ENCODE results near the gene NAV2. TPM values are rescaled to one million over a fixed set of nuclear protein-coding genes. Genes with fewer than 3 reads are reported as not detected.

The NAV2 gene
- polyA plus RNA-seq, 1 donor (not counting 4 experiments of a cell fraction or from before 2014, with no cell fraction given): 4.0 TPM

DNA sequence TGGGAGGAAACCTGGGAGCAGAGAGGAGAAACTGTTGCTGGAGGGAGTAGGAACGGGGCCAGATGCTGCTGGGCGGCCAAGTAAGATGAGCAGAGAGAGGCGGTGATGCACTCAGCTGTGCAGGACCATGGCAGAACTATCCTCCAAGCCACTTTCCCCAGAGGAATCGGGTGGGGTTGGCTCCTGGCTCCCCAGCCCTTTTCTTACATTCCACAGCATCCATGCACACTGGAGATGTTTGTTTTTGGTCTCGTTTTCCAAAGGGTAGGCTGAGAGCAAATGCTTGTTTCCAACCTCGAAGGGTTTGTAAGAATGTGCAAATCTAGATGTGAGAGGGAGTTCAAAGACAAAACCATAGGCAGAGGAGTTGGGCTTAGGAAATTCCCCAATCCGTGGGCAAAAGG lies 374.5 kb downstream of the NAV2 start:
- H4K20me1 ChIP-seq (ENCODE audit: control insufficient read depth, extremely low read depth, insufficient read depth, low read length): no peaks in the 10 kb centered on the region
- H3K36me3 ChIP-seq (ENCODE audit: control insufficient read depth in 2 of 2, extremely low read depth in 1 of 2, insufficient read depth in 2 of 2, low read length in 2 of 2): peaks cover 28 to 32% of the 10 kb centered on the region in 2 experiments
- no peaks in the 10 kb centered on the region for H3K9me3 ChIP-seq (ENCODE audit: control insufficient read depth, low read depth, low read length)
- no peak for TF ChIP-seq EZH2 (IDR thresholded peaks at IDR 0.05; ENCODE audit: low read length)
- TF ChIP-seq, protein P1, sequence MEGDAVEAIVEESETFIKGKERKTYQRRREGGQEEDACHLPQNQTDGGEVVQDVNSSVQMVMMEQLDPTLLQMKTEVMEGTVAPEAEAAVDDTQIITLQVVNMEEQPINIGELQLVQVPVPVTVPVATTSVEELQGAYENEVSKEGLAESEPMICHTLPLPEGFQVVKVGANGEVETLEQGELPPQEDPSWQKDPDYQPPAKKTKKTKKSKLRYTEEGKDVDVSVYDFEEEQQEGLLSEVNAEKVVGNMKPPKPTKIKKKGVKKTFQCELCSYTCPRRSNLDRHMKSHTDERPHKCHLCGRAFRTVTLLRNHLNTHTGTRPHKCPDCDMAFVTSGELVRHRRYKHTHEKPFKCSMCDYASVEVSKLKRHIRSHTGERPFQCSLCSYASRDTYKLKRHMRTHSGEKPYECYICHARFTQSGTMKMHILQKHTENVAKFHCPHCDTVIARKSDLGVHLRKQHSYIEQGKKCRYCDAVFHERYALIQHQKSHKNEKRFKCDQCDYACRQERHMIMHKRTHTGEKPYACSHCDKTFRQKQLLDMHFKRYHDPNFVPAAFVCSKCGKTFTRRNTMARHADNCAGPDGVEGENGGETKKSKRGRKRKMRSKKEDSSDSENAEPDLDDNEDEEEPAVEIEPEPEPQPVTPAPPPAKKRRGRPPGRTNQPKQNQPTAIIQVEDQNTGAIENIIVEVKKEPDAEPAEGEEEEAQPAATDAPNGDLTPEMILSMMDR (optimal IDR thresholded peaks at IDR 0.05 in 1 of 3, IDR thresholded peaks at IDR 0.05 in 1 of 3, conservative IDR thresholded peaks at IDR 0.05 in 1 of 3; ENCODE audit: extremely low read depth in 1 of 3, insufficient read depth in 2 of 3, low read length in 3 of 3): no peak
- DNase-seq (ENCODE audit: low read depth, low spot score) (no peak), FAIRE-seq (no peak)
- H3K27ac ChIP-seq (ENCODE audit: control insufficient read depth, insufficient read depth, low read length): no peak overlapping the region
- dilution Hi-C loops (cut with MboI; ENCODE audit: extremely low pct_ligation_motif_present, low sequenced_read_pairs): no loop called here
- no peaks in the 10 kb centered on the region for H3K27me3 ChIP-seq (ENCODE audit: control insufficient read depth, extremely low read depth, insufficient read depth, low read length)
- H3K4me3 ChIP-seq (ENCODE audit: control insufficient read depth in 2 of 3, extremely low read depth in 1 of 3, insufficient read depth in 2 of 3, low read depth in 1 of 3, low read length in 3 of 3): no peak overlapping the region
- H2AFZ ChIP-seq (ENCODE audit: control insufficient read depth, low read length): no peak overlapping the region
- no peak overlapping the region for H3K9ac ChIP-seq (ENCODE audit: control insufficient read depth, extremely low read depth, insufficient read depth, low read length)
- no peaks in the 10 kb centered on the region for H3K79me2 ChIP-seq (ENCODE audit: control insufficient read depth, insufficient read depth, low read length)
- no peaks in the 10 kb centered on the region for H3K9me1 ChIP-seq (ENCODE audit: control insufficient read depth, extremely low read depth, insufficient read depth, low read length)
- no peaks in the 10 kb centered on the region for H3K4me1 ChIP-seq (ENCODE audit: control insufficient read depth, extremely low read depth, insufficient read depth, low read length)
- H3K4me2 ChIP-seq (ENCODE audit: control insufficient read depth, extremely low read depth, insufficient read depth, low read depth, low read length): no peak overlapping the region

- Histone ChIP-seq H3K9ac (ENCODE audit: control insufficient read depth, extremely low read depth, insufficient read depth, low read length) (no peak overlapping the region), H3K4me3 (ENCODE audit: control insufficient read depth in 2 of 3, extremely low read depth in 1 of 3, insufficient read depth in 2 of 3, low read depth in 1 of 3, low read length in 3 of 3) (no peak overlapping the region), H3K27me3 (ENCODE audit: control insufficient read depth, extremely low read depth, insufficient read depth, low read length) (no peaks in the 10 kb centered on the region), H3K27ac (ENCODE audit: control insufficient read depth, insufficient read depth, low read length) (no peak overlapping the region), H3K36me3 (ENCODE audit: control insufficient read depth in 2 of 2, extremely low read depth in 1 of 2, insufficient read depth in 2 of 2, low read length in 2 of 2) (peaks cover 28 to 33% of the 10 kb centered on the region in 2 experiments), H3K4me2 (ENCODE audit: control insufficient read depth, extremely low read depth, insufficient read depth, low read depth, low read length) (no peak overlapping the region), H3K79me2 (ENCODE audit: control insufficient read depth, insufficient read depth, low read length) (no peaks in the 10 kb centered on the region), H2AFZ (ENCODE audit: control insufficient read depth, low read length) (no peak overlapping the region), H3K9me1 (ENCODE audit: control insufficient read depth, extremely low read depth, insufficient read depth, low read length) (no peaks in the 10 kb centered on the region), H3K4me1 (ENCODE audit: control insufficient read depth, extremely low read depth, insufficient read depth, low read length) (no peaks in the 10 kb centered on the region), H4K20me1 (ENCODE audit: control insufficient read depth, extremely low read depth, insufficient read depth, low read length) (no peaks in the 10 kb centered on the region), H3K9me3 (ENCODE audit: control insufficient read depth, low read depth, low read length) (no peaks in the 10 kb centered on the region)
- FAIRE-seq (no peak), DNase-seq (ENCODE audit: low read depth, low spot score) (no peak)
- no peak for TF ChIP-seq EZH2 (IDR thresholded peaks at IDR 0.05; ENCODE audit: low read length)
- TF ChIP-seq, protein P1 (optimal IDR thresholded peaks at IDR 0.05 in 1 of 3, IDR thresholded peaks at IDR 0.05 in 1 of 3, conservative IDR thresholded peaks at IDR 0.05 in 1 of 3; ENCODE audit: extremely low read depth in 1 of 3, insufficient read depth in 2 of 3, low read length in 3 of 3): no peak
- dilution Hi-C loops (cut with MboI; ENCODE audit: extremely low pct_ligation_motif_present, low sequenced_read_pairs): no loop called here
Observed at GRCh38 chr11:20088397-20089225, 376.0 kb downstream of the NAV2 start.
